ENCODE data around the gene NBEA. TPM values are rescaled to one million over a fixed set of nuclear protein-coding genes. Genes with fewer than 3 reads are reported as not detected.

The NBEA gene
- total RNA-seq, 2 experiments from 2014 or later, result 0.26 to 0.29 TPM

DNA sequence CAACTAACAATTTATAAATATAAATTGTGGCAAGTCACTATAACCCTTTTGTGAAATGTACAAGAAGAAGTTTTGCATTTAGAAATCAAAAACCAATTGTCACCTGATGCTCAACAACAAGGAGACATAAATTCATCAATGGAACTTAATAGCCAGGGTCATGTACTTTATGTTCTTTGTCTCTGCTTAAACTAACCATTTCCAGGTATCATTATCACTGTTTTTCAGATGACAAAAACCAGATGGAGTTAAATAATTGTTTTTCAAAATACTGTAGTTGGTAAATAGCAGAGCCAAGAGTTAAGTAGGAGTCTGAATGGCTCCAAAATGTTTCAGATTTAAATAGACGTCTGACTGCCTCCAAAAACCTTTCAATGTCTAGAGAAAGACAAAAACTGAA lies 606.7 kb downstream of the NBEA start:
- H3K4me1 Mint-ChIP-seq (ENCODE audit: low read depth), result no peaks in the 10 kb centered on the region
- intact Hi-C loops (cut with micrococcal nuclease), result no loop called here
- ChIA-PET CTCF (no interaction called here), POLR2A (no interaction called here)
- no peaks in the 10 kb centered on the region for H3K27me3 Mint-ChIP-seq
- no peak overlapping the region for H3K27ac Mint-ChIP-seq
- no peak for DNase-seq
- H3K36me3 Mint-ChIP-seq, result no peaks in the 10 kb centered on the region
- no peak overlapping the region for H3K4me3 Mint-ChIP-seq
- no peaks in the 10 kb centered on the region for H3K9me3 Mint-ChIP-seq

DNA sequence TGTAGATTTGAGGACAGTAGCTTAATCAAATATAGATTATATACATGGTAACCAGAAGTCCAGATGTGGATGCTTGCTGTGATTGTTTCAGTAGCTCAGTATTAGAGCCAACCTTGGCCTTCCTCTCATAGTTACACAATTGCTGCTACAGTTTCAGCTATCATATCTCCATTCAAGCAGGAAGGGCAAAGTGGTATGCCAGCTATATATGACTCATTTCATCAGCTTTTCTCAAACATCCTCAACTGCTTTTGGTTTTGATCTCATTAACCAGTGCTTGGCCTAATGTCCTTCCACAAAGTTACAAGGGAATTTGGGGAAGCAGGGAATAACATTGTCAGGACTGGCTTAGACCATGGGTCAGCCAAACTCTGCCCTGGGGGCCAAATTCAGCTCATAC lies 607.4 kb downstream of the NBEA start:
- no peaks in the 10 kb centered on the region for H3K4me1 Mint-ChIP-seq (ENCODE audit: low read depth)
- H3K27ac Mint-ChIP-seq, result no peak overlapping the region
- DNase-seq, result no peak
- H3K36me3 Mint-ChIP-seq, result no peaks in the 10 kb centered on the region
- intact Hi-C loops (cut with micrococcal nuclease), result no loop called here
- H3K4me3 Mint-ChIP-seq, result no peak overlapping the region
- CTCF ChIA-PET, result no interaction called here
- H3K27me3 Mint-ChIP-seq, result no peaks in the 10 kb centered on the region
- H3K9me3 Mint-ChIP-seq, result no peaks in the 10 kb centered on the region
- POLR2A ChIA-PET, result no interaction called here

DNA sequence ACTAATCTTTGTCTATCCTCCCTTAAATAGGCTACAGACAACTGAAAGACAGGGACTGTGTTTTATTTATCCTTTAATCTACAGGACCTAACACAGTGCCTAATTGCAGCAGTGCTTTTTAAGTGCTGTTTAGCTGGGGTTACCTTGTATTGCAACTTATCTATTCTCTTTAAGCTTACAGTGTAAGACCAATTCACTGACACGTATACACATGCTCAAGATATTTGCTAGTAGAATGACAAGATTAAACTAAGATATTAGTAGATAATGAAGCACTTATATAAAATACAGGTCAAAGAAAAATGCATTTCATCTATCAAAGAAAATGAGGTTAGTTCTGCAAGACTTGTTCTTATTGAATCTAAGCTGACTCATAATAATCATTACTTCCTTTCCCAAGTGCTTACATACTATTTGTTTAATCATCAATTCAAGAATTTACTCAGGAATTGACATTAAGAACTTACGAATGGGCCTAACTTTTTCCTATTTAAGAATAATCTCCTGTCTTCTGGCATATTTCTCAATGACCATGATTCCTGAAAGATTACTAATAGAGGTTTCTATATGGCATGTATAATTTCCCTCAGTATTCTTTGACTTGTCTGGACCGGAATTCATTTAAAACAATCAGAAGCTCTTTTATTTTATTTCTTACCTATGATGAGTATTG lies 610.2 kb downstream of the NBEA start:
- H3K4me1 Mint-ChIP-seq (ENCODE audit: low read depth), result no peaks in the 10 kb centered on the region
- CTCF ChIA-PET, result no interaction called here
- no peaks in the 10 kb centered on the region for H3K9me3 Mint-ChIP-seq
- intact Hi-C loops (cut with micrococcal nuclease), result no loop called here
- H3K36me3 Mint-ChIP-seq, result no peaks in the 10 kb centered on the region
- DNase-seq, result no peak
- H3K27ac Mint-ChIP-seq, result no peak overlapping the region
- H3K27me3 Mint-ChIP-seq, result no peaks in the 10 kb centered on the region
- no peak overlapping the region for H3K4me3 Mint-ChIP-seq
- POLR2A ChIA-PET, result no interaction called here

DNA sequence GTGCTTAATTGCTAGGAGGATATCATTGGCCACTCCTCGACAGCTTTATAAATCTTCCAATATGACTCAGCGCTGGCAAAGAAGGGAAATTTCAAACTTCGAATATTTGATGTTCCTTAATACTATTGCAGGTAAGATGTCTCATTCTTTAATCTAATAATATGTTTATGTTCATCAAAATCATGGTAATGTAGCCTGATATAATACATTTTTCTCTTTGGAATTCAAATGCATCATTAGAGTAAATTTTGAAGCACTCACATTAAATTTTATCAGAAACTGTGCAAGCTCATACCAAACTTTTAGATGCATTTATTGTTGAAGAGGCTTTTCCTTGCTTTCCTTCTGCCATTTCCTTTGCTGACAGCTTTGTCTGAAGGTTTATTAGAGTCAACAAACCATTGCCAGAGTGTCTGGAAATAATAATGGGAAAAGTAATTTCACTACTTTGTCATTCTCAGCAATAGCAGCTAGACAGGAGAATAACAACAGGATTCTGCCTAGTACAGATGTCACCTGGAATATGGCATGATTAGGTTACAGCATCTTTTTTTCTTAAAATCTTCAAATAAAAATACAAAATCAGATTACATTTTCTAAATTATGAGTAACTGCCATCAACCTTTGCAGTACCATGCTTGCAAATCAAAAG lies 613.0 kb downstream of the NBEA start:
- Mint-ChIP-seq H3K9me3 (no peaks in the 10 kb centered on the region), H3K4me1 (ENCODE audit: low read depth) (no peaks in the 10 kb centered on the region), H3K36me3 (no peaks in the 10 kb centered on the region), H3K4me3 (no peak overlapping the region), H3K27me3 (no peaks in the 10 kb centered on the region), H3K27ac (no peak overlapping the region)
- DNase-seq, result no peak
- ChIA-PET CTCF (no interaction called here), POLR2A (no interaction called here)
- intact Hi-C loops (cut with micrococcal nuclease), result no loop called here

DNA sequence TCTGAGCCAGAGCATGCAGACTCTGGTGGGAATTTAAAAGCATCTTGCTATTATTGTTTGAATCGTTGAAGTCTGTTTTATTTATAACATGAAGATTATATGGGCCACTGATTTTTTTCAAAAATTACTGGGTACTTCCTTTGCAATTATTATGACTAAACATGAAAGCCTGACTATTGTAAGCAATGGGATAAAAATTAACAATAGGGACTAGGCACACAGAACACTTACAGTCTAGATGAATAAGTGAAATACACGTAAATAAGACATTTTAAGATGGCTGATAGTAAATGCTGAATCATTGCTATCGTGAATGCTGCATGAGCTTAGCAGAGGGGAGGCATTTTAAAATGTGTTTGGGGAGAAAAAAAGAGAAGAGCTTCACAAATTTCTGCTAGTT lies 615.4 kb downstream of the NBEA start:
- H3K4me3 Mint-ChIP-seq, result no peak overlapping the region
- no peaks in the 10 kb centered on the region for H3K9me3 Mint-ChIP-seq
- POLR2A ChIA-PET, result no interaction called here
- no peaks in the 10 kb centered on the region for H3K36me3 Mint-ChIP-seq
- CTCF ChIA-PET, result no interaction called here
- H3K27me3 Mint-ChIP-seq, result no peaks in the 10 kb centered on the region
- intact Hi-C loops (cut with micrococcal nuclease), result no loop called here
- no peak for DNase-seq
- H3K4me1 Mint-ChIP-seq (ENCODE audit: low read depth), result no peaks in the 10 kb centered on the region
- no peak overlapping the region for H3K27ac Mint-ChIP-seq

DNA sequence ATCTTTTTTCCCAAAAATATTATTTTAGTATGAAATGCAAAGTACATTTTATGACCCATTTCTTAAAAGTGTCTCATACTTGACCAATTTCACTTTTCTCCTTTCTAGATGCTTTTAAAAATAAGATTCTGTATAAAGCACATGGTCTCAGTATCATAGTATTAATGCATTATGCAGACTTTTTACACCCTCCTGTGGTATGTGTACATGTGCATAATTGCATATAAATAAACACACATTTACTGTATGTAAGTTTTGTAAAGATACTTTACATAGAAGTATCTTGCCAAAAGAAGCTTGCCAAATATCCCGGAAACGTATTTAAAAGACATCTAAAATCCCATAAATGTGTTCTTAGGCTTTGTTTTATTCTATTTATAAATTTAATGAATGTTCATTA lies 619.5 kb downstream of the NBEA start:
- Mint-ChIP-seq H3K9me3 (no peaks in the 10 kb centered on the region), H3K4me1 (ENCODE audit: low read depth) (no peaks in the 10 kb centered on the region), H3K27ac (no peak overlapping the region), H3K4me3 (no peak overlapping the region), H3K27me3 (no peaks in the 10 kb centered on the region), H3K36me3 (no peaks in the 10 kb centered on the region)
- POLR2A ChIA-PET, result no interaction called here
- intact Hi-C loops (cut with micrococcal nuclease), result no loop called here
- CTCF ChIA-PET, result no interaction called here
- DNase-seq, result no peak

DNA sequence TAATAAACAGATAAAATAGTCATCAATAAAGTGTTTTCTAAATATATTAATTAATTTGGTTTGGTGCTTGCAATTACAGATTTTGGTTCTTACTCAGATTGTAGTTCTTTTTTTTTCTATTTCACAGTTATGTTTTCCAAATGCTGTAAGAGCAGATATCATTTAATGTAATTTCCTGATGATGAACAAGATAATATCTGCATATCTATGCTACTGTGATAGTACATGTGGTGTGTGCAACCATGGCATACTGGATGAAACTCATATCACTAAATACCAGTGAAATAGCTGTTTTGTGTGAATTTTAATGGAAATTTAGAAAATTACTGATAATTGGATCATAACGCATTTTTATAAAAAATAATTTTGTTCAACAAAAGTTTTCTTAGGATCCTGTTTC lies 623.2 kb downstream of the NBEA start:
- intact Hi-C loops (cut with micrococcal nuclease), result no loop called here
- no peaks in the 10 kb centered on the region for H3K4me1 Mint-ChIP-seq (ENCODE audit: low read depth)
- no peak overlapping the region for H3K27ac Mint-ChIP-seq
- H3K27me3 Mint-ChIP-seq, result no peaks in the 10 kb centered on the region
- CTCF ChIA-PET, result no interaction called here
- H3K9me3 Mint-ChIP-seq, result no peaks in the 10 kb centered on the region
- H3K4me3 Mint-ChIP-seq, result no peak overlapping the region
- POLR2A ChIA-PET, result no interaction called here
- DNase-seq, result no peak
- no peaks in the 10 kb centered on the region for H3K36me3 Mint-ChIP-seq

DNA sequence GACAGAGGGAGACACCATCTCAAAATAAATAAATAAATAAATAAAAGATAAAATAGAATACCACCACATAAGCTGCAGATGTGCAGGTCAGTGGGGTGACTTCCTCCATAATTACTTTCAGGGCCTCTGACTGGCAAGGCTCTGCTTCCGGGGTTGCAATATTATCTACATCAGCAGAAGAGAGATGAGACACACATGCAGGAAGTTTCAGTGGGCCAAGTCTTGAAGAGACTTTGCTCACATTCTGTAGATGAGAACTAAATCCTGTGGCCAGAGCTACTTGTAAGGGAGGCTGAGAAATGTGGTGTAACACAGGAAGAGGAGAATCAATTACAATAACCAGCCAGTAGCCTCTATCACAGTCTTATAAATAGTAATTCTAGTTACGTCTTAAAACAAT lies 624.3 kb downstream of the NBEA start:
- Mint-ChIP-seq H3K4me3 (no peak overlapping the region), H3K27ac (no peak overlapping the region), H3K27me3 (no peaks in the 10 kb centered on the region), H3K9me3 (no peaks in the 10 kb centered on the region), H3K4me1 (ENCODE audit: low read depth) (no peaks in the 10 kb centered on the region), H3K36me3 (no peaks in the 10 kb centered on the region)
- ChIA-PET POLR2A (no interaction called here), CTCF (no interaction called here)
- intact Hi-C loops (cut with micrococcal nuclease), result no loop called here
- no peak for DNase-seq

DNA sequence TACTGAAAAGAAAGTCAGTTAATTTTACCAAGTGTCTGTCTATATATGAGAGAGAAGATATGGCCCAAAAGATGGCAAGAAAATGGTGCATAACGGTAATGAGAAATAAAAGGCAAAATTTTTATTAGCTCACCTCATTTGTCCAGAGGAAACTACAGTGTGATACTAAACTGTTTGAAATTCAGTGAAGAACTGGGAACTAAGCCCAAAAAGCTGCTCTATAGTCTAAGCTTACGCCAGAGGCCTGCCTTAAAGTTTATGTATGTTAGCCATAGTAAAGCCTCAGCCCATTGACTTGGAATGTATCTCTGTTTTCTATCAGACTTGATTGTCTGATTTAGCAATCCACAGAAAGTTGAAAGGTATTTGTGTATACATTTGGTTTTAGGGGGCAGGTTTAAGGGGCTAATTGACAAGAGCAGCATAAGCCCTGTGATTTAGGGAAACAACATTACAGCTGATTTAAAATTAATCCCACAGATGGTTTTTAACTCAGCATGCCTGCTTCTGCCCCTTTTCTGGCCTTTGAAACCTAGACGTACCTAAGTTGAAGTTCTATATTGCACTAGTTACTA lies 625.4 kb downstream of the NBEA start:
- CTCF ChIA-PET, result no interaction called here
- Mint-ChIP-seq H3K36me3 (no peaks in the 10 kb centered on the region), H3K27me3 (no peaks in the 10 kb centered on the region)

DNA sequence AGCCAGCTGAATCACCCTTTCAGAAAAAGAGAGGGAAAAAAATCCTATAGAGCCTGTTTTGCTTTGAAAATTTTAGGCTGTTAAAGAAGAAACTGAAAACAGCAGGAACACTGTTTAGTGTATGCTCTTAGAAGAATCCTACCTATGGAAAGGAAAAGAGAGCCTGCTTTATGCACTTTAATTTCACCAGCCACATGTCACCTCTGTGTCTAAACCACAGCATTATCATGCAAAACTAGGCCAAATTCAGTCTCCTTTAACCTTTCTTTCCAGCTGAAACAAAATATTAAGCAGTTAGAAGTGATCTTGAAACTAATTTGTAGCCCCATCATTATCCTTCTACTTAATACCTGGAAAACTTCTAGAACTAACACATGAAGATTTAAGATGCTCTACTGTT lies 631.6 kb downstream of the NBEA start:
- no peak for DNase-seq
- POLR2A ChIA-PET, result no interaction called here
- Mint-ChIP-seq H3K27ac (no peak overlapping the region), H3K27me3 (no peaks in the 10 kb centered on the region), H3K4me3 (no peak overlapping the region), H3K9me3 (no peaks in the 10 kb centered on the region), H3K4me1 (ENCODE audit: low read depth) (no peaks in the 10 kb centered on the region), H3K36me3 (no peaks in the 10 kb centered on the region)
- intact Hi-C loops (cut with micrococcal nuclease), result no loop called here
- CTCF ChIA-PET, result no interaction called here

More for the DNA sequence above, 625.4 kb downstream of the NBEA start:
- H3K27ac Mint-ChIP-seq, result no peak overlapping the region
- no peaks in the 10 kb centered on the region for H3K9me3 Mint-ChIP-seq
- POLR2A ChIA-PET, result no interaction called here
- intact Hi-C loops (cut with micrococcal nuclease), result no loop called here
- no peaks in the 10 kb centered on the region for H3K4me1 Mint-ChIP-seq (ENCODE audit: low read depth)
- DNase-seq, result no peak
- H3K4me3 Mint-ChIP-seq, result no peak overlapping the region

DNA sequence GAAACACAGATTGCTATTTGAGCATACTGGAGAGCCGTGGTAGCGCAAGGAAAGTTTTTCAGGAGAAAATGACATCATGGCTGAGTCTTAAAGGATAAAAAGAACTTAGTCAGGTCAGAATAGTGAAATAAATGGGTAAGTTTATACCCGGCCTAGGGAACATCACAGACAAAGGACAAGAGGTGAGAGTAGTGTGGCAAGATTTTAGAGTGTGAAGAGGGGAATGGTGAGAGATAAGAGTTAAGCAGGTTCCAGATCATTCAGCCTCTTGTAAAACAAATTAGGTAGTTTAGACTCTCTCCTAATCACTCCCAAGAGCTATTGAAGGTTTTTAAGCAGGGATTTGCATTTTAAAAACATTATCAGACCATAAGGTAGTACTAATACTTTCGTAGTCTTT lies 650.4 kb downstream of the NBEA start:
- intact Hi-C loops (cut with micrococcal nuclease), result no loop called here
- DNase-seq, result no peak
- Mint-ChIP-seq H3K27me3 (no peaks in the 10 kb centered on the region), H3K4me3 (no peak overlapping the region), H3K27ac (no peak overlapping the region), H3K36me3 (no peaks in the 10 kb centered on the region), H3K4me1 (ENCODE audit: low read depth) (no peaks in the 10 kb centered on the region), H3K9me3 (no peaks in the 10 kb centered on the region)
- ChIA-PET POLR2A (no interaction called here), CTCF (no interaction called here)

DNA sequence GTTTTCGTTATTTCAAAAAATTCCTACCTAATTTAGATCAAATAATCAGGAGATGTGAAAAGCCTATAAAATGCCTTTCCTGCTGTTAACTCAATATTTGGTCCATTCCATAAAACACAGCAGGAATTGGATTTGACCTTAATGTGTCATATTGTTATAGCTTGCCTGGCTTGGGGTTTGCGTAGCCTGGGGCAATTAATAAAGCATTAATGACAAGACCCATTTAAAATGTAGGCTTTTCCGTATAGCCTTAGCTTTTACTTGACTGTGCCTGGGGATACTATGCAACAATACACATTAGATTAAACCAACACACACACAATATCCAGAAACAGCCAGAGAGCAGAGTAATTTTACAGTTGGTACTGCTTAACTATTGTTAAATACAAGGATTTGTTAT lies 651.6 kb downstream of the NBEA start:
- intact Hi-C loops (cut with micrococcal nuclease), result no loop called here
- no peak overlapping the region for H3K4me3 Mint-ChIP-seq
- H3K36me3 Mint-ChIP-seq, result no peaks in the 10 kb centered on the region
- ChIA-PET CTCF (no interaction called here), POLR2A (no interaction called here)
- H3K9me3 Mint-ChIP-seq, result no peaks in the 10 kb centered on the region
- no peak for DNase-seq
- no peak overlapping the region for H3K27ac Mint-ChIP-seq
- H3K4me1 Mint-ChIP-seq (ENCODE audit: low read depth), result no peaks in the 10 kb centered on the region
- H3K27me3 Mint-ChIP-seq, result no peaks in the 10 kb centered on the region

DNA sequence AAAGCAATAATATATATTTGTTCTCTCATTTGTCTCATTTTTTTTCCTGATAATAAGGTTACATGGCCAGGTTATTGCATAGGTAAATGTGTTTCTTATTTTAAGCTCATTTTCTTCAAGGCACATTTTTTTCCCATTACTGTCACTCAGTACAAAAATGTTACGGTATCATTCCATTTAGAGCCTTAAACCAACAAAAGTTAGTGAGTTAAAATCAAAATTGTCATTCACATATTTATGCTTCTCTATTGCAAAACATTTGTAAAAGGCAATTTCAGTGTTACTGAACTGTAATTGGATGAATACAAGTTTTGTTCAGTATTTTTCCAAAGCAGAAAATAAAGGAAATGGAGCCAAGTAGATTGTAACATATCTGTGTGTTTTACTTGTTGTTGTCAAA lies 652.0 kb downstream of the NBEA start:
- no peaks in the 10 kb centered on the region for H3K27me3 Mint-ChIP-seq
- H3K4me1 Mint-ChIP-seq (ENCODE audit: low read depth), result no peaks in the 10 kb centered on the region
- DNase-seq, result no peak
- no peak overlapping the region for H3K27ac Mint-ChIP-seq
- CTCF ChIA-PET, result no interaction called here
- no peak overlapping the region for H3K4me3 Mint-ChIP-seq
- intact Hi-C loops (cut with micrococcal nuclease), result no loop called here
- POLR2A ChIA-PET, result no interaction called here
- H3K36me3 Mint-ChIP-seq, result no peaks in the 10 kb centered on the region
- no peaks in the 10 kb centered on the region for H3K9me3 Mint-ChIP-seq
